GM19324 (cell line): ENCODE results near the gene CIZ1.

ENCODE experiments used
- ATAC-seq: cut with Tn5 transposase; IDR thresholded peaks from one replicate; pipeline ENCODE4 v1.9.1; 2021; ENCODE audit warnings: mild to moderate bottlenecking, moderate library complexity; ENCODE audit not compliant: unreplicated experiment, low FRiP score

CIZ1 gene

GRCh38 chr9:128213746-128214497, 22.6 kb upstream of the CIZ1 start:
- no peak for ATAC-seq

- ATAC-seq = no peak
These were observed 20.6 kb upstream of the CIZ1 start for GRCh38 chr9:128211981-128212281.

GRCh38 chr9:128211186-128211980, 20.0 kb upstream of the CIZ1 start:
- ATAC-seq = no peak

- ATAC-seq = no peak
These were observed 17.7 kb upstream of the CIZ1 start for GRCh38 chr9:128208946-128209669.

- ATAC-seq = no peak
These were observed 17.0 kb upstream of the CIZ1 start for GRCh38 chr9:128208386-128208785.

GRCh38 chr9:128206916-128207910, 15.8 kb upstream of the CIZ1 start:
- no peak for ATAC-seq

GRCh38 chr9:128206484-128206883, 15.1 kb upstream of the CIZ1 start:
- ATAC-seq = no peak

GRCh38 chr9:128205296-128205944, 14.0 kb upstream of the CIZ1 start:
- no peak for ATAC-seq

- no peak for ATAC-seq
These were observed 13.5 kb upstream of the CIZ1 start for GRCh38 chr9:128204858-128205257.

- no peak for ATAC-seq
These were observed 12.6 kb upstream of the CIZ1 start for GRCh38 chr9:128203707-128204551.

- ATAC-seq = peak; percentile 85
These were observed 11.8 kb upstream of the CIZ1 start, which contains the start of gene DNM1 for GRCh38 chr9:128203024-128203706. DNM1 (plus strand) TSS chr9:128203379; CDS start chr9:128203471, 92 bp downstream.

GRCh38 chr9:128202648-128203023, 11.3 kb upstream of the CIZ1 start:
- no peak for ATAC-seq

GRCh38 chr9:128201441-128202369, 10.3 kb upstream of the CIZ1 start:
- ATAC-seq = no peak

- no peak for ATAC-seq
These were observed 2.2 kb upstream of the CIZ1 start for GRCh38 chr9:128193469-128194096.

- ATAC-seq = no peak
These were observed 1.4 kb upstream of the CIZ1 start for GRCh38 chr9:128192601-128193371.
